Caco-2 (cell line): ENCODE data around the gene MTREX. TPM values are rescaled to one million over a fixed set of nuclear protein-coding genes. Genes with fewer than 3 reads are reported as not detected.

Experiments used
- BruUV-seq: library from RNA; stranded (reverse); fragments of 400-500 nt; replicated peaks from 2 replicates; lab custom pipeline; 2021; lab: Mats Ljungman, UMichigan
- CTCF ChIA-PET: fragments of 300-600 bp; sonication (Branson Sonifier 250); formaldehyde crosslinking; loops from one replicate; lab custom pipeline; 2022; ENCODE audit warnings: antibody characterized with exemption; lab: Charles Lee
- POLR2A ChIA-PET: fragments of 300-600 bp; sonication (Branson Sonifier 250); formaldehyde crosslinking; loops from one replicate; lab custom pipeline; 2022; ENCODE audit warnings: antibody characterized with exemption; lab: Charles Lee
- DNase-seq, 2 experiments: peaks; one replicate each; pipeline versions ENCODE4 v3.0.0 to v3.0.0-alpha.2; 2020 to 2022
- H3K27me3 ChIP-seq: replicated peaks from 2 replicates; pipeline ENCODE4 v1.6.0; 2011; ENCODE audit warnings: low read length; ENCODE audit not compliant: control insufficient read depth, insufficient read depth
- H3K36me3 ChIP-seq: 2 replicates; pipeline ENCODE4 v1.5.1; 2011; ENCODE audit warnings: low read length; ENCODE audit not compliant: control insufficient read depth, insufficient read depth
- H3K4me1 ChIP-seq: fragments of 250-450 bp; sonication (Bioruptor Pico); 2 replicates; pipeline ENCODE4 v1.5.1; 2020; ENCODE audit warnings: mild to moderate bottlenecking
- H3K4me3 ChIP-seq: 2 replicates; pipeline ENCODE4 v1.5.1; 2011; ENCODE audit warnings: low read depth, mild to moderate bottlenecking, control low read depth, low read length
- H3K9me3 ChIP-seq: fragments of 250-450 bp; sonication (Bioruptor Pico); 2 replicates; pipeline ENCODE4 v1.5.1; 2020; ENCODE audit warnings: mild to moderate bottlenecking, moderate library complexity
- H3K27ac Mint-ChIP-seq: one replicate; pipeline ENCODE4 v1.8.0; 2022; ENCODE audit warnings: mixed read lengths; ENCODE audit not compliant: unreplicated experiment
- H3K27me3 Mint-ChIP-seq: one replicate; pipeline ENCODE4 v1.8.0; 2022; ENCODE audit warnings: mixed read lengths; ENCODE audit not compliant: insufficient read depth, unreplicated experiment
- H3K36me3 Mint-ChIP-seq: one replicate; pipeline ENCODE4 v1.8.0; 2022; ENCODE audit warnings: mild to moderate bottlenecking, mixed read lengths; ENCODE audit not compliant: insufficient read depth, unreplicated experiment
- H3K4me1 Mint-ChIP-seq: one replicate; pipeline ENCODE4 v1.8.0; 2022; ENCODE audit warnings: low read depth, mixed read lengths; ENCODE audit not compliant: unreplicated experiment
- H3K4me3 Mint-ChIP-seq: one replicate; pipeline ENCODE4 v1.8.0; 2022; ENCODE audit warnings: mild to moderate bottlenecking, moderate library complexity, mixed read lengths; ENCODE audit not compliant: unreplicated experiment
- H3K9me3 Mint-ChIP-seq: one replicate; pipeline ENCODE4 v1.8.0; 2022; ENCODE audit warnings: mixed read lengths; ENCODE audit not compliant: unreplicated experiment
- intact Hi-C: fragments of 100-400 bp; cut with micrococcal nuclease; formaldehyde crosslinking; loops from one replicate; pipeline ENCODE4 v1.10.0; 2022; ENCODE audit not compliant: unreplicated experiment
- total RNA-seq: library from RNA; stranded (reverse); gene quantifications from 2 replicates; pipeline ENCODE4 v1.2.3, GENCODE V29; 2022
- TF ChIP-seq, protein P1 (sequence below), 2 experiments: fragments of 200-600 bp in 1 of 2; IDR thresholded peaks; 1 replicate in 1 of 2; 2 replicates in 1 of 2; pipeline versions ENCODE4 v1.5.1 to v1.8.0; 2011 to 2022; ENCODE audit warnings: antibody characterized with exemption in 1 of 2, control low read depth in 1 of 2, inconsistent platforms in 1 of 2, low read depth in 1 of 2, low read length in 1 of 2, mild to moderate bottlenecking in 1 of 2, moderate library complexity in 1 of 2; ENCODE audit not compliant: insufficient read depth in 1 of 2, severe bottlenecking in 1 of 2, unreplicated experiment in 1 of 2

Gene MTREX
- total RNA-seq, 1 experiment from 2014 or later = 83.7 TPM

GRCh38 chr5:55467862-55468551, 160.2 kb downstream of the MTREX start:
- H3K9me3 Mint-ChIP-seq = no peaks in the 10 kb centered on the region
- CTCF ChIA-PET = no interaction called here
- H3K4me3 Mint-ChIP-seq = no peak overlapping the region
- Histone ChIP-seq H3K9me3 (no peaks in the 10 kb centered on the region), H3K27me3 (no peaks in the 10 kb centered on the region), H3K4me1 (no peaks in the 10 kb centered on the region; the same call in 1 of the 2 replicates), H3K36me3 (no peaks in the 10 kb centered on the region), H3K4me3 (no peak overlapping the region)
- TF ChIP-seq, protein P1, sequence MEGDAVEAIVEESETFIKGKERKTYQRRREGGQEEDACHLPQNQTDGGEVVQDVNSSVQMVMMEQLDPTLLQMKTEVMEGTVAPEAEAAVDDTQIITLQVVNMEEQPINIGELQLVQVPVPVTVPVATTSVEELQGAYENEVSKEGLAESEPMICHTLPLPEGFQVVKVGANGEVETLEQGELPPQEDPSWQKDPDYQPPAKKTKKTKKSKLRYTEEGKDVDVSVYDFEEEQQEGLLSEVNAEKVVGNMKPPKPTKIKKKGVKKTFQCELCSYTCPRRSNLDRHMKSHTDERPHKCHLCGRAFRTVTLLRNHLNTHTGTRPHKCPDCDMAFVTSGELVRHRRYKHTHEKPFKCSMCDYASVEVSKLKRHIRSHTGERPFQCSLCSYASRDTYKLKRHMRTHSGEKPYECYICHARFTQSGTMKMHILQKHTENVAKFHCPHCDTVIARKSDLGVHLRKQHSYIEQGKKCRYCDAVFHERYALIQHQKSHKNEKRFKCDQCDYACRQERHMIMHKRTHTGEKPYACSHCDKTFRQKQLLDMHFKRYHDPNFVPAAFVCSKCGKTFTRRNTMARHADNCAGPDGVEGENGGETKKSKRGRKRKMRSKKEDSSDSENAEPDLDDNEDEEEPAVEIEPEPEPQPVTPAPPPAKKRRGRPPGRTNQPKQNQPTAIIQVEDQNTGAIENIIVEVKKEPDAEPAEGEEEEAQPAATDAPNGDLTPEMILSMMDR (IDR thresholded peaks at IDR 0.05; ENCODE audit: insufficient read depth in 1 of 2, low read depth in 1 of 2, low read length in 1 of 2, severe bottlenecking in 1 of 2, unreplicated experiment in 1 of 2) = no peak
- peaks cover 34% of the 10 kb centered on the region for H3K4me1 Mint-ChIP-seq
- no peak overlapping the region for H3K27ac Mint-ChIP-seq
- POLR2A ChIA-PET = no interaction called here
- no peaks in the 10 kb centered on the region for H3K27me3 Mint-ChIP-seq
- peaks cover 26% of the 10 kb centered on the region for H3K36me3 Mint-ChIP-seq
- no peak for DNase-seq
- intact Hi-C loops = no loop called here
- no TSS peak for BruUV-seq

DNA sequence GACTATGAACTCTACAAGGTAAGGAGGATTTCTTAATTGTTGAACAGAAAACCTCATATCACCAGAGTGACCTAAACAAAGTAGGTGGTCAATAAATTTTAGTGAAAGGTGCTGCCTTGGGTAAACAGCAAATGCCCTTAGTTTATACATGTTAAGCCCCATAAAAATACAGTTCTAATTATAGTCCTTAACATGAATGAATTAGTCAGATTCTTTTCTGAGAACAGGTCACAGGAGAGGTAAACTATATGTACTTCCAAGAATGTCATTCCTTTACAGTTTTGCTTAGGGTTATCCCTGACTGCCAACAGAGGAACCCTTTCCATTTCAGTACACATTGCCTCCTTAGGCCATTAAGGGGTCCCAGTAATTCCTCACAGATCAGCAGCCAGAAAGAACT, 162.1 kb downstream of the MTREX start:
- no peaks in the 10 kb centered on the region; the same call in 1 of the 2 replicates for H3K4me1 ChIP-seq
- H3K27me3 ChIP-seq = no peaks in the 10 kb centered on the region
- H3K9me3 ChIP-seq = no peaks in the 10 kb centered on the region
- Mint-ChIP-seq H3K27me3 (no peaks in the 10 kb centered on the region), H3K27ac (no peak overlapping the region), H3K9me3 (no peaks in the 10 kb centered on the region), H3K4me3 (no peak overlapping the region), H3K4me1 (peaks cover 34% of the 10 kb centered on the region), H3K36me3 (peaks cover 15% of the 10 kb centered on the region)
- no TSS peak for BruUV-seq
- no peak overlapping the region for H3K4me3 ChIP-seq
- no peak for DNase-seq
- TF ChIP-seq, protein P1 (IDR thresholded peaks at IDR 0.05; ENCODE audit: insufficient read depth in 1 of 2, low read depth in 1 of 2, low read length in 1 of 2, severe bottlenecking in 1 of 2, unreplicated experiment in 1 of 2) = no peak
- CTCF ChIA-PET = no interaction called here
- POLR2A ChIA-PET = no interaction called here
- intact Hi-C loops = no loop called here
- peaks cover 2% of the 10 kb centered on the region; the same call in 1 of the 2 replicates for H3K36me3 ChIP-seq

GRCh38 chr5:55470282-55470681, 162.5 kb downstream of the MTREX start:
- H3K9me3 Mint-ChIP-seq = no peaks in the 10 kb centered on the region
- TF ChIP-seq, protein P1 (IDR thresholded peaks at IDR 0.05; ENCODE audit: insufficient read depth in 1 of 2, low read depth in 1 of 2, low read length in 1 of 2, severe bottlenecking in 1 of 2, unreplicated experiment in 1 of 2) = no peak
- H3K36me3 ChIP-seq = peaks cover 2% of the 10 kb centered on the region; the same call in 1 of the 2 replicates
- peaks cover 12% of the 10 kb centered on the region for H3K36me3 Mint-ChIP-seq
- no peak overlapping the region for H3K4me3 ChIP-seq
- no peak overlapping the region for H3K27ac Mint-ChIP-seq
- intact Hi-C loops = no loop called here
- ChIA-PET POLR2A (no interaction called here), CTCF (no interaction called here)
- no peaks in the 10 kb centered on the region; the same call in 1 of the 2 replicates for H3K4me1 ChIP-seq
- no TSS peak for BruUV-seq
- H3K27me3 Mint-ChIP-seq = no peaks in the 10 kb centered on the region
- peaks cover 34% of the 10 kb centered on the region for H3K4me1 Mint-ChIP-seq
- no peaks in the 10 kb centered on the region for H3K9me3 ChIP-seq
- H3K27me3 ChIP-seq = no peaks in the 10 kb centered on the region
- no peak overlapping the region for H3K4me3 Mint-ChIP-seq
- DNase-seq = no peak
